ENCODE measurements around the gene SLC17A5.

Gene SLC17A5

DNA sequence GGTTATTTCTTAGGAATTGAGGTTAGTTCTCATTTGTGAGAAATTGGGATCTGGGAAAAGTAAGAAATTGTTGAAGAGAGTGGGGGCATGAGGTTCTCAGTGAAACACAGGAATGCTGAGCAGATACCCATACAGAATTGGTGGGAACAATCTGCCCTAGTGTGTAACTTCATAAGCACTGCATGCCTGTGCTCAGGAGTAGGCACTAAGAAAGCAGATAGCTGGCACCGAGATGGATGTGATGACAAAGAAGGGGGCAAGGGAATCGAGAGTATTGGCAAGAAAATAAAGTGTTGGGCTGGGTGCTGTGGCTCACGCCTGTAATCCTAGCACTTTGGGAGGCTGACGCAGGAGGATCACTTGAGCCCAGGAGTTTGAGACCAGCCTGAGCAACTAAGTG, 4.0 kb downstream of the SLC17A5 start:
- DNase-seq (ENCODE audit: low read depth), result no peak
- TF ChIP-seq, protein P1, sequence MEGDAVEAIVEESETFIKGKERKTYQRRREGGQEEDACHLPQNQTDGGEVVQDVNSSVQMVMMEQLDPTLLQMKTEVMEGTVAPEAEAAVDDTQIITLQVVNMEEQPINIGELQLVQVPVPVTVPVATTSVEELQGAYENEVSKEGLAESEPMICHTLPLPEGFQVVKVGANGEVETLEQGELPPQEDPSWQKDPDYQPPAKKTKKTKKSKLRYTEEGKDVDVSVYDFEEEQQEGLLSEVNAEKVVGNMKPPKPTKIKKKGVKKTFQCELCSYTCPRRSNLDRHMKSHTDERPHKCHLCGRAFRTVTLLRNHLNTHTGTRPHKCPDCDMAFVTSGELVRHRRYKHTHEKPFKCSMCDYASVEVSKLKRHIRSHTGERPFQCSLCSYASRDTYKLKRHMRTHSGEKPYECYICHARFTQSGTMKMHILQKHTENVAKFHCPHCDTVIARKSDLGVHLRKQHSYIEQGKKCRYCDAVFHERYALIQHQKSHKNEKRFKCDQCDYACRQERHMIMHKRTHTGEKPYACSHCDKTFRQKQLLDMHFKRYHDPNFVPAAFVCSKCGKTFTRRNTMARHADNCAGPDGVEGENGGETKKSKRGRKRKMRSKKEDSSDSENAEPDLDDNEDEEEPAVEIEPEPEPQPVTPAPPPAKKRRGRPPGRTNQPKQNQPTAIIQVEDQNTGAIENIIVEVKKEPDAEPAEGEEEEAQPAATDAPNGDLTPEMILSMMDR (IDR thresholded peaks at IDR 0.05; ENCODE audit: insufficient read depth, low read depth, low read length, missing control alignments), result no peak
- H3K4me3 ChIP-seq (ENCODE audit: low read length), result no peak overlapping the region

- TF ChIP-seq, protein P1 (IDR thresholded peaks at IDR 0.05; ENCODE audit: insufficient read depth, low read depth, low read length, missing control alignments), result no peak
- DNase-seq (ENCODE audit: low read depth), result no peak
- no peak overlapping the region for H3K4me3 ChIP-seq (ENCODE audit: low read length)
Measured at GRCh38 chr6:73648166-73648565, 5.6 kb downstream of the SLC17A5 start.

DNA sequence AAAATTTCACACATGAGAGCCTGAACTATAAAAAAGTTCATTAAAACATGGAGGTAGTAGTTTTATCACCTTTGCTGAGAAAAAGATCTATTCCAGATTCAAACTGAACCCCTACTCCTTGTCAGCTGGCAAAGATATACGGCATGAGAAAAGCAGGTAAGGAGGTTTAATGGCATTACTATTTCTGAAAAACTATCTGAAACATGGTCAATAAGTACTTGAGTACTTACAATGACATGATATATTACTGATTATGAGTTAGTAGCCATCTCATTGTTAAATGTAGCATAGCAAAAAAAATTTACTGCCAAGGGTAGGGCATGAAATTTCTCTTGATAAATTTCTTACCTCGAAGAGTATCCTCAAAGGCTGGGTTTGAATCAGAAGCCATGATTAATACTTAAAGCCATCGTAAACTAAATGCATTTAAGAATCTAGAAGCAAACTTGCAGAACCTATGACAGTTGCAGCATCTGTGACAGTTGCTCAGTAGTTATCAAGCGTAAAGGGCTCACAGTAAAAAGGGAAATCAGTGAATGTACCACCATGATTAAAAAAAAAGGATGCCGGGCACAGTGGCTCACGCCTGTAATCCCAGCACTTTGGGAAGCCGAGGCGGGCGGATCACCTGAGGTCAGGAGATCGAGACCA, 8.7 kb downstream of the SLC17A5 start:
- no peak for DNase-seq (ENCODE audit: low read depth)
- TF ChIP-seq, protein P1 (IDR thresholded peaks at IDR 0.05; ENCODE audit: insufficient read depth, low read depth, low read length, missing control alignments), result no peak
- peak overlapping the region; percentile 8 for H3K4me3 ChIP-seq (ENCODE audit: low read length)

DNA sequence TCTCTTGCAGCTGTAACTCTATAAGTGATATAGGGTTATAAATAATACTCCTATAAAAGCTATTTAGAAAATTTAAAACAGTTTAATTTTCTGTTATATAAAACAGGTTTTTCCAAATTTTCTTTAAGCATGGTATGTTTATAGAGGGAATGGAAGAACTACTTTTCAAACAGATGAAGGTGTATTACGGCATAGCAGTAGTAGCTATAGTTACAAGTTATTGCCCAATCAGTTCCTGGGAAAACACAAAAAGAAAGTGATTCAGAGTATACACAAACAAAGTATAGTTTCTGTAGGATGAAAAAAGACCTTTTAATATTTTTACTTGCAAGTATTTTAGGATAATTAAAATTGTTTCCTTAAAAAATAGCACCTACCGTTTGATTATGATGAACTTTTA, 9.8 kb downstream of the SLC17A5 start:
- DNase-seq (ENCODE audit: low read depth), result peak; percentile 68
- H3K4me3 ChIP-seq (ENCODE audit: low read length), result no peak overlapping the region
- TF ChIP-seq, protein P1 (IDR thresholded peaks at IDR 0.05; ENCODE audit: insufficient read depth, low read depth, low read length, missing control alignments), result no peak

- TF ChIP-seq, protein P1 (IDR thresholded peaks at IDR 0.05; ENCODE audit: insufficient read depth, low read depth, low read length, missing control alignments), result no peak
- no peak overlapping the region for H3K4me3 ChIP-seq (ENCODE audit: low read length)
- no peak for DNase-seq (ENCODE audit: low read depth)
Measured at GRCh38 chr6:73642530-73642929, 11.3 kb downstream of the SLC17A5 start.

- DNase-seq (ENCODE audit: low read depth), result no peak
- H3K4me3 ChIP-seq (ENCODE audit: low read length), result no peak overlapping the region
- TF ChIP-seq, protein P1 (IDR thresholded peaks at IDR 0.05; ENCODE audit: insufficient read depth, low read depth, low read length, missing control alignments), result no peak
Measured at GRCh38 chr6:73640179-73640750, 13.5 kb downstream of the SLC17A5 start.

- TF ChIP-seq, protein P1 (IDR thresholded peaks at IDR 0.05; ENCODE audit: insufficient read depth, low read depth, low read length, missing control alignments), result no peak
- H3K4me3 ChIP-seq (ENCODE audit: low read length), result no peak overlapping the region
- no peak for DNase-seq (ENCODE audit: low read depth)
Measured at GRCh38 chr6:73639040-73639439, 14.8 kb downstream of the SLC17A5 start.
